Stimulated activated CD4-positive, alpha-beta T cell treated with anti-CD3 and anti-CD28 coated beads, Interleukin-1b, Interleukin-23, amount 100 ng/mL, for 48 hours (primary cell): ENCODE data around the gene ELL.
"Not testable (repeated sequence)": the region's sequence is repeated elsewhere in the genome, so short reads cannot be mapped to it uniquely, and the experiment has no call there.

Experiments
- DNase-seq: peaks from one replicate; pipeline ENCODE4 v3.0.0-alpha.2; 2020

Gene ELL

DNA sequence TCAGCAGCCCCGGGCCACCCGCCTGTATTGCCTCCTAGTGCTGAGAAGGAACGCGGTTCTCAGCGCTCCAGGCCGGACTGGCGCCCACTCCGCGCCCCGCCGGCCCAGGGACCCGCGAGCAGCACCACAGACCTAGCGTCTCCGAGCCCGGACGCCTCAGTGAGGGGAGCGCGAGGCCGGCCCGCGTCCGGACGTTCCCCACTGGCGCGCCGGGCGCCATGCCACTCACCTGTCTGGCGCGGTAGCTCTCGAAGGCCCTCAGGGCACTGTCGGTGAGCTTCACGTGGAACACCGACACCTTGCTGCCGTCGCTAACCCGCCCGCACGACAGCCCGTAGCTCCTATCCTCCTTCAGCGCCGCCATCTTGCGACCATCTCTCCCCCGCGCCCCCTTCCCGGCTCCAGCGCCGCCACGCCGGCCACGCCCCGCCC is at the start of gene ELL:
Gene ELL, minus strand, starts transcription at position 379 of the 432 bp plus-strand sequence. Its CDS starts 15 bp downstream, at position 364.
- no peak for DNase-seq

DNA sequence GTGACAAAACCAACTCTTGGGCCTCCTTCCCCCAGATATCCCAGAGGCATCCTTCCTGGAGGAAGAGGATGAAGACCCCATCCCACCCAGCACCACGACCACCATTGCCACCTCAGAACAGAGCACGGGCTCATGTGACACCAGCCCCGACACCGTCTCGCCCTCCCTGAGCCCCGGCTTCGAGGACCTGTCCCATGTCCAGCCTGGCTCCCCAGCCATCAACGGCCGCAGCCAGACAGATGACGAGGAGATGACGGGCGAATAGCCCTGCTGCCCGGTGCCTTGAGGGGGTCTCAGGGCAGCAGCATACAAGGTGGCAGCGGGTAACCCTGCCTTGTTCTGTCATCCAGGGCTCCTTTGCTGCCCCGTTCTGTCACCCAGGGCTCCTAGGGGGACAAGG is 46.5 kb upstream of the ELL start:
- no peak for DNase-seq

DNA sequence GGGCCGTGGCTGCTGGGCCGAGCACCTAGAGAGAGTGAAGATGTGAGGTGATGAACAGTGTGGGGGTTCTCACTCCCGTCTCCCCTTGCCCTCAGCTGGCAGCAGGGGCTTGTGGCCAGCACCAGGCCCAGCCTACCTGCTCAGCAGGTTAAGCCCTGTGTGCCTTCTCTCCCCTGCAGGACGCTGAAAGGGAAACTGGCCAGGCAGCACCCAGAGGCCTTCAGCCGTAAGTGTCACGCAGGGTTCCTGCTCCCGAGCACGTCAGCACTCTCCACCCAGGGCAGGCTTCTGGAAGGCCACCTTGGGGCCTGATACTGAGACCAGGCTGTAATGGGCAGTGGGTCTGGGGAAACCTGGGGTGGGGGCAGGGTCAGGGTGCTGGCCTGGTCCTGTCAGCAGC is 45.1 kb upstream of the ELL start:
- no peak for DNase-seq

DNA sequence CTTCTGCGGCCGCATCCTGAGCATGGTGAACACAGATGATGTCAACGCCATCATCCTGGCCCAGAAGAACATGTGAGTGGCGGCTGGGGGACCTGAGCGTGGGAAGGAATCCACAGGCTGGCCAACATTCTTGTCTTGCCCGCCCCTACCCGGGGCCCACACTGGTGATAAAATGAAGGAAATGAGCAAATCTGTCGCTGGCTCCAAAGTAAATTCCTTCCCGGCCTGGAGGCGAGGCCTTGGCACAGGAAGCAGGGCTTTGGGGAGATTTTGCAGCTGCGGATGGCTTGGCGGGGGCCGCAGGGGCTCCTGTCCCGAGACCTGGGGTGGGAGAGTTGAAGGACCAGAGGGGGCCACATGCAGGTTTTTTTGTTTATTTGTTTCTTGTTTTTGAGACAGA is 40.2 kb upstream of the ELL start:
- DNase-seq, result no peak

DNA sequence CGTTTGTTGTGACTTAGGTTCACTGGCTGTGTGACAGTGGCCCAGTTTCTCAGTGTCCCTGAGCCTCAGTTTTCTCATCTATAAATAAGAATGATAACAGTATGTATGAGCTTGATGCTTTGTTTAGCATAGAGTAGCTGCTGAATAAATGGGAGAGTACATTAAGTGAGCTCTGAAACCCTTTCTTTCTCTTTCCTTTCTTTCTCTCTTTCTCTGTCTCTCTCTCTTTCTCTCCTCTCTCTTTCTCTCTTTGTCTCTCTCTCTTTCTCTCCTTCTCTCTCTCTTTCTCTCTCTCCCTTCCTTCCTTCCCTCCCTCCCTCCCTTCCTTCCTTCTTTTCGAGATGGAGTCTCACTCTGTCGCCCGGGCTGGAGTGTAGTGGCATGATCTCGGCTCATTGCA is 37.8 kb upstream of the ELL start:
- no peak for DNase-seq

DNA sequence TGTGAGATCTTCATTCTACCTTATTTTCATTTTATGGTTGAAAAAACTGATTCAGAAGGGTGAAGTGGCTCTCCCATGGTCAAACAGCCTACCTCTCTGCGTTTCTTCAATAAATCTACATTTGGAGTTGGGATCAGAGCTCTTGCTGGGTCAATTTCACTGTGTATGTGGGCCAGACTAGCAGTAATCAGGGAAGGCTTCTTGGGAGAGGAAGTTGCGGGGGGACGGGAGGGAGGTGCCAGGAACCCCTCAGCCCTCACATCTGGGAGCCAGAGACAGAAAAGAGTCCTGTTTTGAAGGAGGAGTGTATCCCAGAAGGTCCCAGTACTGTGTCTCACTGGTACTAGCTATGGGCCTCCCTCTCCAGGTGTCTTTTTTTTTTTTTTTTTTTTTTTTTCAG is 36.7 kb upstream of the ELL start:
- DNase-seq, result no peak

DNA sequence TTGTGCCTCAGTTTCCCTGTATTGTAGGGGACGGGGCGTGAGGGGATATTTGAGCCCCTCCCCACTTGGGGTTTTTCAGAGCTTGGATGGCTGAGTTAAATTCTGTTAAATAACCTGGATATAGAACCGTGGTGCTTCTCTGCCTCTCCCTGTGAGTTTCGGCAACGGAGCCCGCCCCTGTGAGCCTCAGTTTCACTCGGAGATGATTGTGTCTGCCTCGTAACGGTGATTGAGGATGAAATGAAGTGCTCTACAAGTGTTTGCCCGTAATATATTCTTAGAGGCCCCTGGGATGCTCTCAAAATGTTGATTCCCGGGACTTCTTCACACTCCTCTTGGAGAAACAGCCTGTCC is 36.3 kb upstream of the ELL start:
- DNase-seq, result no peak

DNA sequence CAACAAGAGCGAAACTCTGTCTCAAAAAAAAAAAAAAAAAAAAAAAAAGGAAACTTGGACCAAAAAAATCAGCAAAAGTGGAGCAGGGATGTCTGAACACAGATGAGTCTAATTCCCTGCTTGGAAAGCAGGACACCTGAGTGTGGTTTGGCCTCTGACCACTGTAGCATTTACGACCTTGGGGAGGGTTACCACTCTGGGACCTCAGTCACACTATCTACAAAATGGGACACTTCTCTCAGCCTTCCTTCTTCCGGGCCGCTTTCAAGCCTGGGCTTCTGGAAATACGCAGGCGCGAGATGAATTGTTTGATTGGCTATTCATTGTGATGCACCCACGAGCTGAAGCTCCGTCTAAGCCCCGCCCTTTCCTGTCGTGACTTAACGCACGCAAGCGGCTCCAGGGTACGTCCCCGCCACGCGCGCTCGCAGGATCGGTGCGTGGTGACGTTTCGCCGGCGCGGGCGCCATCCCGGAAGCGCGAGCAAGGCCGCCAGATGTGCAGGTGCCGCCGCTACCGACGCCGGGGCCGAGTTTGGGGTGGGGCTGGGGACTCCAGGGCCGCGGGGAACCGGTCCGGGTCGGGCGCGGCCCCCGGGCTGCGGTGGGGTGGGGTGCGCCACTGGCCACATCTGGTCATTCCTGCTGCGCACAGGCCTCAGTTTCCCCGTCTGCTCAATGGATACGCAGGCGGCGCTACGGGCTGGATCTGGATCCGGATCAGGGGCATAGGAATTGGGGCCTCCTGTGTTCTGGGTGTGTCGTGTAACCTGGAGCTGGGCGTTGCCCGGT is 35.7 kb upstream of the ELL start, which contains the start of gene KXD1:
Gene KXD1, plus strand, starts transcription at position 460 of the 791 bp plus-strand sequence. CDS start 4,187 bp downstream, outside the sequence.
- peak; percentile 99 for DNase-seq

DNA sequence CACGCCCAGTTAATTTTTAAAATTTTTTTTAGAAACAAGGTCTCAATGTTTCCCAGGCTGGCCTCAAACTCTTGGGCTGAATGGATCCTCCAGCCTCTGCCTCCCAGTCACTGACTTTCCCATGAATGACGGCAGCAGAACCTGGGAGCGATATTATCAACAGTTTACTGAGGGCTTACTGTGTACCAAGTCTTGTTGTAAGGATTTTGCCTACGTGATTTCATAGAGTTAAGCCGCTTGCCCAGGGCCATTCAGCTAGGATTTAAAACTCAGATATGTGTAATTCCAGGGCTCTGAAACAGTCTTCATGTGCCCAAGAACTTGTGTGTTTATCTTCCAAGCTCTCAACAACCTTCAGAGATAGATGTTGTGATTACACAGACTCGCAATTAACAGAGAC is 29.8 kb upstream of the ELL start:
- DNase-seq, result no peak

DNA sequence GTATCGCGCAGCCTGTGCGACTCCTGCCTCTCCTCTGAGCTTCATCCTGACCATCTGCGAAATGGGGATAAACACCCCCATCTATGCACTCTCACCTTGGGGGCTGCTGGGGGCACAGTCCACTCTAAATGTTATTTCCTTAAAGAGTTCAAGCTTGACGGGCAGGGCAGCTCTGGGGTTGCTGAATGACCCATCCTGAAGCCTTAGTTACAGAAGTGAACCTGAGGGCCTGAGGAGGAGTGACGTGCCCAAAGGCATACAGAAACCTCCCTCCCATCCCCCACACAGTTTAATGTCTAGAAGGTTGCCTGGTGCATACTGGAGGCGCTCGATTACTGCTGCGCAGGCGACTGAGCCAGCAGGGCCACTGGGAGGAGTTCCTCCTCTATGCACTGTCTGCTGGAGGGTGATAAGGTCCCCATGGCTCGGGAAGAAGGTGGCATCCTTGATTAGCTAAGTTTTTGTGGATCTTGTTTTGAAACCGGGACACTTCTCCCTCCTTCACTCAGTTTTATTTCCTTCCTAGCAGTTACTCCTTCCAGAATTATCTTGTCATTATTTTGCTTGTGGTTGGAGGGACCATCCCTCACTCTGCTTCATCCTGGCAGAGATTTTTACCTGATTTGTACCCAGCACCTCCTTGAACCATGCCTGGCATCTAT is 22.1 kb upstream of the ELL start:
- DNase-seq, result peak; percentile 84

DNA sequence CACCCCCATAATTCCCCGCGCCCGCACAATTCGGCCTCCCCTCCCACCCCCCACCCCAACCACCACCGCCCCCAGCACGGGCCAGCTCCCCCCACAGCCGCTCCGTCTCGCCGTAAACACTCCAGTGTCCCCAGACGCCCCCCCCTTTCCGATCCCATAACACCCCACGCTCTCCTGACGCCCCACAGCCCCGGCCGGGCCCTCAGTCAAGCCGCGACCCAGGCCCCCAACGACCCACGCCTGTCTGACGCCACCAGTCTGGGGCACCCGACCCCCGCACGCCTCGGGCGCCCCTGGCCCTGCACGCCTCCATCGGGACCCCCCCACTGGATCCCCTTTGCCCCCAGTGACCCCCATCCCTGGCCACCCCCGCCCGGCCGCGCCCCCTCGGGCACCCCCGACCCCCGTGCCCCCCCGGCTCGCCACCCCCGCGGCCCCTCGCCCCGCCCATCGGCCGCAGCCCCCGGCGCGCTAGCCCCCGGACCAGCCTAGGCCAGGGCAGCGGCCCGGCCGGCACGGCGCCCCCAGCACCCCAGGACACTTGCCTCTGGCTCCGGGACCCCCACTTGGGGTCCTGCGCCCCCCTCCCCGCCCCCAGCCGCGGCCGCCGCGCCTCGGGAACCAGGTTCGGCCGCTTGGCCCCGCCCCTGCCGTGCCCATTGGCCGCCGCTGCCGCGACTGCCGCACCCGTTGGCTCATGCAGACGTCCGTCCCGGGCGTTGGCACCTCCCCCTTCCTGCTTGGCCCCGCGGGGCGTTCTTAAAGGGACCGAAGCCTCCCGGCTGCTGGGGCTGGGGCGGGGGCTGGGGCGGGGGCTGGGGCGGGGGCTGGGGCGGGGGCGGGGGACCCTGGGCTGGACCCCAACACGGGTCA is 21.3 kb upstream of the ELL start, which contains the start of gene FKBP8:
Gene FKBP8, minus strand, starts transcription at position 633 of the 873 bp plus-strand sequence. CDS start 1,603 bp downstream, outside the sequence.
- DNase-seq, result peak; percentile 94

DNA sequence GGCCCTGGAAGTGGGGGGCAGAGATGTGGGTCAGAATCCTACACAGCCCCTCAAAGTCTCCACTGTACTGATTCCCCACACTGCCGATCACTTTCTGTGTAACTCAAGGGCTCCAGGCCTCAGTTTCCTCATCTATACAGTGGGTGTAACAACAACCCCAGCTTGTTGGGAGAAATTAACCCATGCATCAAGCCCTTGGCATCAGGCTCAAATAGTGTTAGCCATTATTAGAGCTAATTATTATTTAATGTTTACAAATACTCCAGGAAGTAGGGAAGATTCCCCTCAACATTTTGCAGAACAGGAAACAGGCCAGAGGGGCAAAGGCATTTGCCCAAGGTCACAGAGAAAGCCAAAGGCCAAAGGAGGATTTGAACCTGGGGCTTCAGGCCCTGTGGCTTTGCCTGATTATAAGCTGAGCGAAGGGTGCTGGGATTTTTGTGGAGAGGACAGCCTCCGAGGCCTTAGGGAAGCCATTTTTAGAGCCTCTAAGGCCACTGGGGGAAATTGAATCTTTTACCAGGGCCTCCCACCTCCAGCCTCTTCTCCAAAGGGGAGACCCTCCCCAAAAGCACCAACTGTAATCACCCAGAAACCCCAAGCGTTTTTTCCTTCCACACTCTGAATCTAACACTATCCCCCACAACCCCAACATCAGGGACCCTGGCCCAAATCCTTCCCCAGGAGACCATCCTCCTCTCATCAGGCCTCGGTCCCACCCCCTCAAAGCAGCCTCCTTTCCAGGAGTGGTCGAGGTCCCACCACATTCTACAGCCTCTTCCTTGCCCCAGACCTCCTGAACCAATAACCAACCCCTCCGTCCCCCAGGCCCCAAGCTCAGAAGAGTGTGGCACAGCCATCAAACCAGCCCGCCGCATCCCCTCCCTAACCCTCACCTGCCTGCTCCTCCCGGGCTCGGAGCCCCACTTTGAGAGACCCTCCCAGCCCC is 20.4 kb upstream of the ELL start:
- no peak for DNase-seq

DNA sequence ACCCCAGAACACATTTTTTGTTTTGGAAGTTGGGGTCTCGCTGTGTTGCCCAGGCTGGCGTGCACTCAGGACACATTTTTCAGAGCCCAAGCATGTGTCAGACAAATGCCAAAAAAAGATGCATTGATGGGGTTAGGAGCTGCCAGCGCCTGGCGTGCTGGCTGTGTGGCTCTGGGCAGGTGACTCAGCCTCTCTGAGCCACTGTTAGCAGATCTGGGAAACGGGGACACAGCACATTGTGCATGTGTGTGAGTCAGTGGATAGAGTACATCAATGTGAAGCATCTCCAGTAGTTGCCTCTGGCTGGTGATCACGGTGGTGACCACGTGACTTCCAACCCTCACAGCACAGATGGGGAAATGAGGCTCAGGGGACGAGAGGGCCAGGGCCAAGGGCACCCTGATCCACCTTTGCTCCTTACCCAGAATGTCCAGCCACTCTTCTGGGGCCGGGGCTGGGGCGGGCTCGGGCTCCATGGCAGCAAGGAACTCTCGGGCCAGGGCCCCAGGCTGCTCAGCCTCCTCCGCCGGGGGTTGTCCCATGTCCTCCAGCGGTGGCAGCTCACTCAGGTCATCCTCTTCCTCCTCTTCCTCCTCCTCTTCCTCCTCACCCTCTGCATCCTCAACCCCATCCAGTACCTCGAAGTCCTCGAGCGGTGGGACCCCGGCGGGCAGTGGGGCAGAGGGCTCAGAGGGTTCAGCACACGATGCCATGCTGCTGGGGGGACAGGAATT is 19.6 kb upstream of the ELL start:
- DNase-seq, result peak; percentile 62

DNA sequence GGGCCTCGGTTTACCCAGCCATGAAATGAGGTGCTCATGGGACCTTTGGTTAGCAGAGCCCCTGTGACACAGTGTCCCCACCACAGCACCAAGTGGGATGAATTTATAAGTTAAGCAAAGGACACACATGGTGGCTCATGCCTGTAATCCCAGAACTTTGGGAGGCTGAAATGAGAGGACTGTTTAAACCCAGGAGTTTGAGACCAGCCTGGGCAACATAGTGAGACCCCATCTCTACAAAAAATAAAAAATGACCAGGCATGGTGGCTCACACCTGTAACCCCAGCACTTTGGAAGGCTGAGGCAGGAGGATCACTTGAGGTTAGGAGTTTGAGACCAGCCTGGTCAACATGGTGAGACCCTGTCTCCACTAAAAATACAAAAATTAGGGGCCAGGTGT is 18.3 kb upstream of the ELL start:
- DNase-seq, result not testable (repeated sequence)

DNA sequence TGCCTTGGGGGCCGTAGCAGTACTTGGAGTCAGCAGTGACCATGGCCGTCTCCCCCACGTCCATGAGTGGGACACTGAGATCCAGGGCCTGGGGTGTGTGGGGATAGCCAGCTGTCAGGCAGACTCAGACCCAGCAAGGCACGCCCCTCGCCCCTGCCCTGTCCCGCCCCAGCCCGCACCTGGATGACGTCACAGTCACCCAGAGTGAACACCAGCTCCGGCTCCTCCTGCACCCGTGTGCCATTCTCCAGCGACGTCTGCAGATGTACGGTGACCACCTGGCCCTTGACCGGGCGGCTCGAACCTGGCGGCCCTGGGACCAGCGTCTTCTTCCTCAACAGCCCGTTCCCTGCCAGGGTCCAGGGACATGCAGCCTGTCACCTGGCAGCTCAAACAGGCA is 17.5 kb upstream of the ELL start:
- DNase-seq, result no peak

DNA sequence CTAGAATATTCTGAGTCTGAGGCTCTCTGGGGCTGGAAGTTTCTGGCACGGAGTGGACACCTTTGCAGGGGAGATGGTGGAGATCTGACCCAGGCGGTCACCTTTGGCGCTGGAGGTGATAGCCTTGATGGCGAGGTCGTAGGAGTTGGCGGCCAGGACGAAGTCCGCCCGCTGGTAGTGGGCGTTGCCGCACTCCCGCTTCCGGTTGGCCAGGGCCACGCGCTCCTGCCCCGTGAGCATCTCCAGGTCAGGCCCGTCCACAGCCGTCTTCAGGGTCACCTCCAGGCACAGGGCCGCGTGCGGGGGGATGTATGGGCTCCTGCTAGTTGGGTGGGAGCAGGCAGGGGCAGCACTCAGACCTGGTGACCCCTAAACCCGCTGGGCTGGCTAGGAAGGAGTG is 16.2 kb upstream of the ELL start:
- no peak for DNase-seq

DNA sequence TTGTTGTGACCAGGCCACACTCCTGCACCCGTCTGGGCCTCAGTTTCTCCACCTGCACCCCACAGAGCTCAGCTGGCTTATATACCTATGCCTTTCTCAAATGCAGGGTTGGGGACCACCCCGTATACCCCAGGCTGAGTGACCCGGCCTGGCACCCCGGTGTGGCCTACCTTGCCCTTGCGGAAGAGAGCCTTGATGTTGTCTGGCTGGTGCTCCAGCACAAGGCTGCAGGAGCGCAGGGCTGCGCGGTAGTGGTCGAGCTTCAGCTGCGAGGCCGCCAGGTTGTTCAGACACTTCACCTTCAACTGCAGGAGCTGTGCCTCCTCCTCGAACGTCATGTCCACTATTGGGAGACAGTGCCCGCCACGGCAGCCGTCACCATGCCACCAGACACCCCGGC is 15.6 kb upstream of the ELL start:
- DNase-seq, result no peak

DNA sequence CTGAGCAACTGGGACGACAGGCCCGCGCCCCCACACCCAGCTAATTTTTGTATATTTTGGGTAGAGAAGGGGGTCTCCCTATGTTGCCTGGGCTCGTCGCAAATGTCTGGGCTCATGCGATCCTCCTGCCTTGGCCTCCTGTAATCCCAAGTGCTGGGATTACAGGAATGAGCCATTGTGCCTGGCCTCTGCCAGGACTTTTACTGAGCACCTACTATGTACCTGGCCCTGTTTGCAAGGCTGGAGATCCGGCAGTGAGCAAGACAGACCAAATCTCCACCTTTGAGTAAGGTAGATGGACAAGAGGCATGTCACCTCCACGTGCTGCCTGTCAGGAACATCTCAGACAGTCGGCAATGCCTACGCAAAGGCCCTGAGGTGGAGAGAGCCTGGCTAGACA is 14.6 kb upstream of the ELL start:
- DNase-seq, result no peak

DNA sequence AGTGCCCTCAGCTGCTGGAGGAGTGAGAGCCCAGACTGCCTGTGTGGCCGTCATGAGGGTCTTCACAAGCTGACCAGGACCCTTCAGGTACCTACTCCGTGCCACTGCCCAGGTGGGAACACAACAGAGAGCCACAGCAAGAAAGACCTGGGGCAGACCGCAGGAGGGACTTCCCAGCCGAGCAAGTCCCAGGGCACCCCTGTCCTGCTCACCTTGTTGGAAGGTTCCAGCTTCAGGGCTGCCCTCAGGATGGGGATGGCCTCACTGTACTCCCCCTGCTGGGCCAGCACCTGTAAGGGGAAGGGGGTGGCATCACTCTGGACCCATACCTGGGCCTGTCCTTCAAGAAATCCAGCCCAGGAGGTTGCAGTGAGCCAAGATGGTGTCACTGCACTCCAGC is 11.2 kb upstream of the ELL start:
- DNase-seq, result no peak

DNA sequence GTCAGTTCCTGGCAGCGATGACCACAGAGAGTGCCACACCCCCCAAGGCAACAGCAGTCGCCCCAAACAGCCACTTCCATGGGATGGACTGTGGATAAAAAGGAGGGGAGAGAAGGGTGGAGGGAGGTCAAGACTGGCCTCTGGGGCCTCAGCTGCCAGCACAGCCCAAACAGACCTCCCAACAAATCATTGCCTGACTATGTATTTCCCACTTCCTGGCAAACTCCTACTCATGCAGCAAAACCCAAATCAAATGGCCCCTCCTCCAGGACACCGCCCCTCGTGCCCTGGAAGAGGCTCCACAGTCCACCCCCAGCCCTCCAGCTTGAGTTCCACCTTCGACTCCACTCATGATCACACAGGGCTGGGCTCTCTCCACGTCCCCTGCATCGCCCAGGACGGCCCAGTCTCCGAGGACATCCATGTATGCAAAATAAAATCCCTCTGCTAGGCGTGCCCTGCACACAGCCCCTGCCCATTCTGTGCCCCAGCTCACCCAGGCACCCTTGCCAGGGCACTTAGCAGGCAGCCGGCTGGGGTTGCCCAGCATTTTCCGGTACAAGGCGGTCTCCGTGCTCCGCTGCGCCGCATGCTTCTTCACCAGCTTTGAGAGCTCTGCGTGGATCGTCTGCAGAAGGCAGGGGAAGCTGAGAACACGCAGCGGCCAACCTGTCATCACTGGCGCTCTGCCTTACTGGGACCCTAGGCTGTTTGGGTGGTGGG is 10.5 kb upstream of the ELL start:
- DNase-seq, result no peak

DNA sequence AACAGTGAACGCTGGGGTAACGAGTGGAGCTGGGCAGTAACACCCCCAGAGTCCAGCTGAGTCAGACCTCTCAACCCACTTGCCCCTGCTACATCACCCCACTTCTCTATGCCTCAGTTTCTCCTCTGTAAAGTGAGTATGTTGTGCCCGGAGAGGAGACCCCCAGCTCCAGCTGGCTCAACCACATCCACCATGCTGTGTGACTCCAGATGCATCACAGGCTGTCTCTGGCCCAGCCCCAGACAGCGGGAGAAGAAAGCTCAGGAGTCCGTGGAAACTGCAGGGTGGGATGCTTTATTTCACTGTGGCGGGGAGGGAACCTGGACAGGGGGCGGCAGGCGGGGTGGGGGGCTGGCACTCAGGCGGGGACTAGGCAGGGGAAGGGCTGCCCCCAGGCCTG is 9.6 kb upstream of the ELL start:
- DNase-seq, result no peak
